Mesothelial cell of epicardium (in vitro differentiated cells): ENCODE data around the gene NUDT13. TPM values are rescaled to one million over a fixed set of nuclear protein-coding genes. Genes with fewer than 3 reads are reported as not detected.

ENCODE experiments used
- DNase-seq, 2 experiments: peaks; one replicate each; pipeline ENCODE4 v3.0.0; 2021; ENCODE audit warnings: low spot score in 2 of 2; ENCODE audit not compliant: unreplicated experiment in 2 of 2
- H3K27ac Mint-ChIP-seq: 2 replicates; pipeline ENCODE4 v1.8.0; 2021; ENCODE audit warnings: mixed read lengths
- H3K27me3 Mint-ChIP-seq: 2 replicates; pipeline ENCODE4 v1.8.0; 2021; ENCODE audit warnings: low read depth, mixed read lengths
- H3K36me3 Mint-ChIP-seq: 2 replicates; pipeline ENCODE4 v1.8.0; 2021; ENCODE audit warnings: mixed read lengths
- H3K4me1 Mint-ChIP-seq: 2 replicates; pipeline ENCODE4 v1.8.0; 2021; ENCODE audit warnings: mixed read lengths
- H3K4me3 Mint-ChIP-seq: 2 replicates; pipeline ENCODE4 v1.8.0; 2021; ENCODE audit warnings: mild to moderate bottlenecking, moderate library complexity, mixed read lengths
- H3K9me3 Mint-ChIP-seq: 2 replicates; pipeline ENCODE4 v1.8.0; 2021; ENCODE audit warnings: mixed read lengths
- total RNA-seq: library from RNA; stranded (reverse); gene quantifications from 3 replicates; pipeline ENCODE4 v1.2.1, GENCODE V29; 2021
- TF ChIP-seq, protein P1 (sequence below): fragments of 200-600 bp; sonication (generic); IDR thresholded peaks from one replicate; pipeline ENCODE4 v1.5.0; 2021; ENCODE audit warnings: antibody characterized with exemption; ENCODE audit not compliant: unreplicated experiment

Gene NUDT13
- total RNA-seq, 1 donor from 2014 or later = 3.7 TPM

DNA sequence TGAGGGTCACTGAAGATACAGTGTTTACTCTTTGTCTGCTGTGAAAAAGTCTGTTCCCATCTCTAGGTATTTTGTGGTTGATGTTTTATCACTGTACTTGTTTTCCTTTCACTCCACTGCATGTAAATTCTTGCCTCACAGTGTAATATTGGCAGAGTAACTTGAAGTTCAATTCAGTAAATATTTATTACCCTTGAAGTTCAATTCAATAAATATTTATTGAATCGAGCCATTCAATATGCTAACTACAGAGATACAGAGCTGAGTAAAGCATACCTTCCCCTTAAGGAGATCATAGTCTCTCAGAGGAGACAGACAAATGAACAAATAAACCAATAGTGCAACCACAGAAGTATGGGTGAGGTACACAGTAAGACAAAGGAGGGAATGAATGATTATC is 9.2 kb downstream of the NUDT13 start:
- H3K27ac Mint-ChIP-seq = no peak overlapping the region
- DNase-seq = no peak
- H3K36me3 Mint-ChIP-seq = peaks cover 14% of the 10 kb centered on the region
- TF ChIP-seq, protein P1, sequence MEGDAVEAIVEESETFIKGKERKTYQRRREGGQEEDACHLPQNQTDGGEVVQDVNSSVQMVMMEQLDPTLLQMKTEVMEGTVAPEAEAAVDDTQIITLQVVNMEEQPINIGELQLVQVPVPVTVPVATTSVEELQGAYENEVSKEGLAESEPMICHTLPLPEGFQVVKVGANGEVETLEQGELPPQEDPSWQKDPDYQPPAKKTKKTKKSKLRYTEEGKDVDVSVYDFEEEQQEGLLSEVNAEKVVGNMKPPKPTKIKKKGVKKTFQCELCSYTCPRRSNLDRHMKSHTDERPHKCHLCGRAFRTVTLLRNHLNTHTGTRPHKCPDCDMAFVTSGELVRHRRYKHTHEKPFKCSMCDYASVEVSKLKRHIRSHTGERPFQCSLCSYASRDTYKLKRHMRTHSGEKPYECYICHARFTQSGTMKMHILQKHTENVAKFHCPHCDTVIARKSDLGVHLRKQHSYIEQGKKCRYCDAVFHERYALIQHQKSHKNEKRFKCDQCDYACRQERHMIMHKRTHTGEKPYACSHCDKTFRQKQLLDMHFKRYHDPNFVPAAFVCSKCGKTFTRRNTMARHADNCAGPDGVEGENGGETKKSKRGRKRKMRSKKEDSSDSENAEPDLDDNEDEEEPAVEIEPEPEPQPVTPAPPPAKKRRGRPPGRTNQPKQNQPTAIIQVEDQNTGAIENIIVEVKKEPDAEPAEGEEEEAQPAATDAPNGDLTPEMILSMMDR = no peak
- no peak overlapping the region for H3K4me3 Mint-ChIP-seq
- no peaks in the 10 kb centered on the region for H3K9me3 Mint-ChIP-seq
- no peaks in the 10 kb centered on the region for H3K4me1 Mint-ChIP-seq
- H3K27me3 Mint-ChIP-seq = no peaks in the 10 kb centered on the region

DNA sequence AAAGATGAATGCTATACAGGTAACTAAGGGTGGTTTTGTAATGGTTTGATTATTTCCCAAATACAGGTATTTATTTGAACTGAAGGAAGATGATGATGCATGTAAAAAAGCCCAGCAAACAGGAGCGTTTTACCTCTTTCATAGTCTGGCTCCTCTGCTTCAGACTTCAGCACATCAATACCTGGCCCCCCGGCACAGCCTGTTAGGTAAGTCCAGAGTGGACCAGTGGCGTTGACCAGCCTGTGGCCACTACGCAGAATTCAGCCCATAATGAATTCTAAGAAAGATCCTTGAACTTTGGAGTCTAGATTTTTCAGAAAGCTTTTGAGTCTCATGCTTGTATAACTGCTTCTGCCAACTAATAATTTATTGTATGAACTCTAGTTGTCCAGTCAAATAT is 9.7 kb downstream of the NUDT13 start:
- Mint-ChIP-seq H3K36me3 (peaks cover 15% of the 10 kb centered on the region), H3K27me3 (no peaks in the 10 kb centered on the region), H3K4me1 (no peaks in the 10 kb centered on the region), H3K27ac (no peak overlapping the region), H3K4me3 (no peak overlapping the region), H3K9me3 (no peaks in the 10 kb centered on the region)
- TF ChIP-seq, protein P1 = no peak
- DNase-seq = no peak

DNA sequence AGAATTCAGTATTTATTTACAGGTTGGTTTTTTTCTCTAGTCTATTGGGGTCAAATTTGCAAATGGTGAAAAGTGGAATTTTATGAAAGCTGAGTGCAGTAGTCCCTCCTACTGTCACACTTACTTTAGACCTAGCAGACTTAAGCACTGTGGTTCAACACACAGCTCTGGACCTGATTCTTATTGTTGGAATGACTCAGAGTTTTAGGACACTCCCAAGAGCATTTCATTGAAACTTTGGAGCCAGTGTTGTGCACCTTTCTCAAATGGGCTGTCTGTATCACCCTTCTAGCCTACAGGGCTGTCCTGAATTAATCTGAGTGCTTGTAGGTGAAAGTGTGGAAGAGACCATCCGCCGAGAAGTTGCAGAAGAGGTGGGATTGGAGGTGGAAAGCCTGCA is 16.1 kb downstream of the NUDT13 start:
- Mint-ChIP-seq H3K27me3 (no peaks in the 10 kb centered on the region), H3K4me1 (no peaks in the 10 kb centered on the region), H3K4me3 (no peak overlapping the region), H3K9me3 (no peaks in the 10 kb centered on the region), H3K27ac (no peak overlapping the region), H3K36me3 (peaks cover 38% of the 10 kb centered on the region)
- TF ChIP-seq, protein P1 = no peak
- no peak for DNase-seq

DNA sequence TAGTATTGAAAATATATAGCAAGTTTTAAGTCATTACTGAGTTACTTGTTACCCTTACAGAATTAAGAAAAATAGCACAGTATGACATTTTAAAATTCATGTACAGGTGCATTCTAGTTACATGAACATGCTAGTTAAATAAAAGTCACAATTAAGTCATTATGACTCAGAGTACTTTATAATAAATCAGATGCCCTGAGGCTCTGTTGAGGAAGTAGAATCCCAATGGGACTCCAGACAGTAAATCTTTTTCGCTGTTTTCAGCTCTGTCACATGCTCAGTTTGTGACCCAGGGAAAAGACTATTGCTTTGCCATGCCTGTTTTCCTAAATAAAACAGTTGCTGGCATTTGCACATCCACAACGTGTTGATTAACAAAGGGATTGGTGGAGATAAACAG is 21.0 kb downstream of the NUDT13 start:
- DNase-seq = no peak
- H3K9me3 Mint-ChIP-seq = no peaks in the 10 kb centered on the region
- TF ChIP-seq, protein P1 = no peak
- H3K27ac Mint-ChIP-seq = no peak overlapping the region
- no peaks in the 10 kb centered on the region for H3K4me1 Mint-ChIP-seq
- H3K27me3 Mint-ChIP-seq = no peaks in the 10 kb centered on the region
- H3K36me3 Mint-ChIP-seq = peaks cover 36% of the 10 kb centered on the region
- H3K4me3 Mint-ChIP-seq = no peak overlapping the region

DNA sequence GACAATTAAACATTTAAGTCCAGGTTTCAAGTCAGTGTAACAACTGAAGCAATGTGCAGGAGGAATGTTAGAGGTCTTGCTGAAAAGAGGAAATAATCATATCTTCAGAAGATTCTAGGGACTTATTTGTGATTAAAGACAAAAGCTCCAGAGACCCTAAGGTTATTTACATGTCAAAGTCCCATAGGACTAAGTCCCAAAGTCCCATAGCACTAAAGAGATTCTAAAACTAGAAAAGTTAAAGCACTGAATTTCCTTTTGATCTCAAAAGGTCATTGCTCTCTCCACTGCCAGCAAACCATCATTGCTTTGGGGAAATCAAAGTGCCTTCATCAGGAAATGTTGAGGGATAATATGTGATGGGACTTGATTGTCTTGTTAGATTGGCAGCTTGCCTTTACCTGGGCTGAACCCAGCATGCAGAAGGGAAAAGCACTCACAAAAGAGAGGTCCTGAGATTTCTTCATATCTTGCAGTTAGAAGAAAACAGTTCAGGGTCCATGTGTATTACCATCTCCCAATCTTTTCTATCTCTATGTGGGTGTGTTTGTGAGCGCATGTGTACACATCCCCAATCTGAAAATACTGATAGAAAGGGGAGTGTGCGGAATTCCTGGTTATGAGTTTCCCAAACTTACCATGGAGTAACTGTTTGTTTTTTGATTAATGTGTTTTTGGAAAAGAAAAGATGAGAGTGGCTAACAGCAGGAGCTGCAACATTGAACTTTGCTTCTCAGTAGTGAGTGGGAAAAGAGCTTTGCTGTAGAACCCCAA is 21.8 kb downstream of the NUDT13 start:
- Mint-ChIP-seq H3K4me1 (no peaks in the 10 kb centered on the region), H3K36me3 (peaks cover 35% of the 10 kb centered on the region), H3K4me3 (no peak overlapping the region), H3K9me3 (no peaks in the 10 kb centered on the region), H3K27ac (no peak overlapping the region), H3K27me3 (no peaks in the 10 kb centered on the region)
- TF ChIP-seq, protein P1 = no peak
- DNase-seq = no peak
